ENCODE results near the gene CACNA1C. TPM values are rescaled to one million over a fixed set of nuclear protein-coding genes. Genes with fewer than 3 reads are reported as not detected.
A peak's percentile ranks its signal among the peaks of the same experiment; 100 is the strongest.

CACNA1C gene
- total and polyA plus RNA-seq, 8 donors, result 0.31 to 55.8 (median 7.2) TPM

- H3K4me3 ChIP-seq, result no peak overlapping the region
- TF ChIP-seq POLR2AphosphoS5 (IDR thresholded peaks at IDR 0.05) (no peak), EP300 (IDR thresholded peaks at IDR 0.05) (no peak), CTCF (IDR thresholded peaks at IDR 0.05) (no peak), POLR2A (IDR thresholded peaks at IDR 0.05) (no peak)
- DNase-seq, result peak in 1 of 2 donors; percentile 27
- H3K4me1 ChIP-seq, result peaks cover 0 to 19% (median 4%) of the 10 kb centered on the region in 4 donors
- WGBS, 5 donors, result 36 to 51% (median 43%) methylated on average over 5 of the region's 5 CpGs
- no peaks in the 10 kb centered on the region for H3K9me3 ChIP-seq
- intact Hi-C loops (cut with DNase I; ENCODE audit: low total_unique reads), result no loop called here
- no peaks in the 10 kb centered on the region for H3K27me3 ChIP-seq
- H3K27ac ChIP-seq, result no peak overlapping the region
- H3K36me3 ChIP-seq, result no peaks in the 10 kb centered on the region
Observed at GRCh38 chr12:2402073-2402579, 349.3 kb downstream of the CACNA1C start.

- WGBS, 5 donors, result 66 to 76% (median 71%) methylated on average over 14 of the region's 14 CpGs
- Histone ChIP-seq H3K4me1 (peaks cover 0 to 8% (median 0%) of the 10 kb centered on the region in 4 donors), H3K36me3 (no peaks in the 10 kb centered on the region), H3K4me3 (no peak overlapping the region), H3K27ac (no peak overlapping the region), H3K9me3 (no peaks in the 10 kb centered on the region), H3K27me3 (no peaks in the 10 kb centered on the region)
- no peak for DNase-seq
- TF ChIP-seq CTCF (IDR thresholded peaks at IDR 0.05), result no peak
- no peak for TF ChIP-seq EP300 (IDR thresholded peaks at IDR 0.05)
- no peak for TF ChIP-seq POLR2A (IDR thresholded peaks at IDR 0.05)
- no peak for TF ChIP-seq POLR2AphosphoS5 (IDR thresholded peaks at IDR 0.05)
- intact Hi-C loops (cut with DNase I; ENCODE audit: low total_unique reads), result no loop called here
Observed at GRCh38 chr12:2403221-2403976, 350.6 kb downstream of the CACNA1C start.

GRCh38 chr12:2405039-2405438, 352.3 kb downstream of the CACNA1C start:
- no peak overlapping the region for H3K27ac ChIP-seq
- no peak for TF ChIP-seq CTCF (IDR thresholded peaks at IDR 0.05)
- no peak for TF ChIP-seq POLR2AphosphoS5 (IDR thresholded peaks at IDR 0.05)
- TF ChIP-seq EP300 (IDR thresholded peaks at IDR 0.05), result no peak
- TF ChIP-seq POLR2A (IDR thresholded peaks at IDR 0.05), result no peak
- 82 to 91% (median 86%) methylated on average over 9 of the region's 9 CpGs for WGBS, 5 donors
- peaks cover 0 to 8% (median 0%) of the 10 kb centered on the region in 4 donors for H3K4me1 ChIP-seq
- DNase-seq, result no peak
- no peak overlapping the region for H3K4me3 ChIP-seq
- no peaks in the 10 kb centered on the region for H3K27me3 ChIP-seq
- H3K9me3 ChIP-seq, result no peaks in the 10 kb centered on the region
- intact Hi-C loops (cut with DNase I; ENCODE audit: low total_unique reads), result no loop called here
- no peaks in the 10 kb centered on the region for H3K36me3 ChIP-seq

- no peaks in the 10 kb centered on the region for H3K36me3 ChIP-seq
- H3K4me3 ChIP-seq, result no peak overlapping the region
- 63 to 93% (median 86%) methylated on average over 2 to 10 of the region's 10 CpGs for WGBS, 5 donors
- DNase-seq, result no peak
- TF ChIP-seq CTCF (IDR thresholded peaks at IDR 0.05), result no peak
- no peak for TF ChIP-seq POLR2A (IDR thresholded peaks at IDR 0.05)
- no peak for TF ChIP-seq EP300 (IDR thresholded peaks at IDR 0.05)
- TF ChIP-seq POLR2AphosphoS5 (IDR thresholded peaks at IDR 0.05), result no peak
- H3K27ac ChIP-seq, result no peak overlapping the region
- no peaks in the 10 kb centered on the region for H3K9me3 ChIP-seq
- peaks cover 0 to 5% (median 0%) of the 10 kb centered on the region in 4 donors for H3K4me1 ChIP-seq
- H3K27me3 ChIP-seq, result peaks cover 0 to under 1% (median 0%) of the 10 kb centered on the region in 3 donors
- intact Hi-C loops (cut with DNase I; ENCODE audit: low total_unique reads), result no loop called here
Observed at GRCh38 chr12:2406903-2407302, 354.1 kb downstream of the CACNA1C start.
